GM19035 (cell line): ENCODE measurements around the gene B4GALT5.

Experiments used
- ATAC-seq: cut with Tn5 transposase; IDR thresholded peaks from one replicate; pipeline ENCODE4 v1.9.1; 2021; ENCODE audit not compliant: unreplicated experiment

B4GALT5 gene

DNA sequence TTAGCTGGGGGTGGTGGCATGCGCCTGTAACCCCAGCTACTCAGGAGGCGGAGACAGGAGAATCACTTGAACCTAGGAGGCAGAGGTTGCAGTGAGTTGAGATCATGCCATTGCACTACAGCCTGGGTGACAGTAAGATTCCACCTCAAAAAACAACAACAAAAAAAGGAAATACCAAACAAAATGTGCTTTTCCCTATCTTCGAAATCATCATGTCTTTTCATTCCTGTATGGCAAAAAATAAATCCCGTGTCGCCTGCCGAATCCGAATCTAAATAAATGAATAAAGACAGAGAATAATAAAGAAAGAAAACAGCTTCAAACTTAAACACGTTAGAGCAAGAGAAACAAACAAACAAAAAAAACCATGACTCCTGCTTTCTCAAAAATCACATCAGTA, 11.8 kb downstream of the B4GALT5 start:
- ATAC-seq, result no peak

DNA sequence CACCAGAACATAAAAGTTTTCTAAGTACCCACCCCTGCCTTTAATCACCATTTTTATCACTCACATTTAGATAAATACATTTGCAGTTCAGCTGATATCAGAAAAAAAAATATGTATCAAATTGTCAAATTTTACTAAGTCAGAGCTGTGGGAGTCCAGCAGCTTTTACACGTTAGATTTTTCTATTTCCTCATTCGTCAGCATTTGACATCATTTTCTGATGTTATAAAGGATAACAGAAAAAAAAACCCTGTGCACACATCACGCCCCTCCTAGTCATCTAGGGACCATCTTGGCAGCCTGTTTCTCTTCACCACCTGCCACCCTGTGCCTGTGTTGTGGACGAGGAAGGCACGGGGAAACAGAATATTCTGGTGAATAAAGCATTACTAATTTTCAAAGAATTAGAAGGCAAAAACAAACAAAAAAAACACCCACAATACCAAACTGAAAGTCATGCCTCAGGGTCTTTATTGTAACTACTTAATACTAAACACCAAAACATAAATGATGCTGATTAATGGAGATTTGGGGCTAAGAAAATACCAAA, 12.4 kb downstream of the B4GALT5 start:
- ATAC-seq, result no peak

DNA sequence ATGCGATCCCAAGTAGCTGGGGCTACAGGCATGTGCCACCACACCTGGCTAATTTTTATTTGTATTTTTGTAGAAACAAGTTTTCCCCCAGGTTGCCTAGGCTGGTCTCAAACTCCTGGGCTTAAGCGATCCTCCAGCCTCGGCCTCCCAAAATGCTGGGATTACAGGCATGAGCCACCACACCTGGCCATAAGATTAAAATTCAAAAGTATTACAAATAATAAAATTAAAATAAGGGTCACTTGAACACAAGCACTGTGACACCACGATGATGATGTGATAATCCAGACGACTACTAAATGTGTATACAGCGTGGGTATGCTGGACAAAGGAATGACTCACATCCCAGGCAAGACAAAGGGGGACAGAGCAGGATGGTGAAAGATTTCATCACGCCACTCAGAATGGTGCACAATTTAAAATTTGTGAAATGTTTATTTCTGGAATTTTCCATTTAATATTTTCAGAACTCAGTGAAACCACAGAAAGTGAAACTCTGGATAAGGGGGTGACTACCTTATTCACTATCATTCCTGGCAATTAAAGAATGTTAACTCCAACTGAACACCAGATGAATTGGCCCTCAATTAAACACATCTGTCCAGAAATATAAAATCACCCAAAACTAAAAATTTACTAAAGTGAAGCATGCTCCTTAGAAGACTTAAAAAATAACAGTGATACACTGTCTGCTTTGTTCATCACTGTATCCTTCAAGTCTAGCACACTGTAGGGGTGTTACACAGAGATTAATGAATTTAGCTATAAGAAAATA, 13.1 kb downstream of the B4GALT5 start:
- ATAC-seq, result no peak

DNA sequence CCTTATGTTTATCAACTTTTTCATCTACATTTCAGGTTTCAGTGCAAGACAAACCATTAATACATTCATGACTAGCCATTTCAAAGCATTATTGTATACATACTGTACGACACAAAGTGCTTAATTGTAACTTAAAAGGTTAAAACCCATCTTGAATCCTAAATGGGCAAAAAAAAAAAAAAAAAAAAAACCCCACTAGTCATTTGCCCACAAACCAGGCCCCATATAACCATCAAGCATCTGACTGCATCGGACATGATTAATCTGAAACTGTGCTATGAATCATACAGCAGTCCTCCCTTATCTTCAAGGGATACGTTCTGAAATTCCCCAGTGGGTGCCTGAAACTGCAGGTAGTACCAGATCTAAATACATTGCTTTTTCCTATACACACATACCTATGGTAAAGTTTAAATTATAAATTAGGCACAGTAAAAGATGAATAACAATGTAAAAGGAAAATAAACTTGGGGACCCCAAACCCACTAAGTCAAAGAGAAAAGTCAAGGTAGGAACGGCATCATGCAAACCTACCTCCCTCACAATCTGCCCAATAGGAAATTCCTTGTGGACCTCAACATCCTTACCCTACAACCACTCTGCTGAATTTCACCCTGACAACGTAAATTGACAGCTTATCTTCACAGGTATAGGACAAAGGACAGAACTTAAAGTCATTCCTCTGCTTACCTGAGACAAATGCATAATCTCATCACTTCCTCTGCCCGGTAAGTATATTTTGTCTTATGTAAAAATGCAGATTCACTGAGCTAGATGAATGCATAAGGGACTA, 14.3 kb downstream of the B4GALT5 start:
- peak; percentile 80 for ATAC-seq

DNA sequence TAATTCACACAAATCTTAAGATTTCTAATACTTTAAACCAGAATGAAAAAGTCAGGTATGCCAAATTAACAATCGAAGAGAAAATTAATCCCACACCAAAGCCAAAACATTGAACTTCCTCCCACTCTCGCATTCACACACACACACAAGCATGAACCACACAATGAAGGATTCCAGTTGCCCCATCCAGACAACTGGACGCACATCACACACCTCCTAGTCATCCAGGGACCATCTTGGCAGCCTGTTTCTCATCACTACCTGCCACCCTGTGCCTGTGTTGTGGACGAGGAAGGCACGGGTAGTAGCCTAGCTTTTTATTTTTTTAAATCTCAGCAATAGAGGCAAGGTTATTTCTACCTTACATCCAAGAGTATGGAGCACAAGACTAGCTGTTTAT, 15.2 kb downstream of the B4GALT5 start:
- ATAC-seq, result no peak

DNA sequence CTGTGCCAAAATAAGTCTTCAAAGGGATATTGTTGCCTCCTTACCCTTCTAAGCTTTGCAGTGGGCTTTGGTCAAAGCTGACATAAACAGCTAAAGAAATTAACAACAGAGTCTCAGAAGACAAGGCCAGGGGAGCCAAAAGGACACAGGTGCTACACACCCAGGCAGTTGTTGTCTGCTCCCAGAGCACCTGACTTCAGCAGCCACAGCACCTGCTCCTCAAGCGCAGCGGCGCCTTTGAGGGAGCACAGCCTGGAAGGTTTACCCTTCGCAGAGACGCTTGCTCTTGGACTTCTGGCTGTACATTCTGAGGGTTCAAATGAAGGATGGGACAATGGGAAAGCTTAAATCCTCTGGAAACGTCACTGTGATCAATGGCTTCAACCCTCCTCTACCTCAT, 16.6 kb downstream of the B4GALT5 start:
- no peak for ATAC-seq

DNA sequence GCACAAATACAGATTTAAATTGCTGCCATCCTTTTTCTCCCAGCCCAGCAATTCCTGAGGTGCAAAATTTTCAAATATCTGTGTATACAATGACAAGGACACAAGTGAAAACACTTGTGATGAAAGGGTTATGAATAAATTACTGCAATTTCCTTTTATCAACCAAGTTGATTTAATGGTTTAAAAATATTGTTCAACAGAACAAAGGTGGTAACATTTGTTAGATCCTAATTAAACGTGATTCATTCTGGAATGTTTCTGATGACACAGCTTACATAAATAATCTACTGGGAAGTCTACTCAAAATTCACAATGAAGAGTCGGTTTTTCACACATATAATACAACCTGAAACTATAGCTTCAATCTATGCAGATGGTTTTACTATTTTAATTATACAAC, 17.1 kb downstream of the B4GALT5 start:
- no peak for ATAC-seq

DNA sequence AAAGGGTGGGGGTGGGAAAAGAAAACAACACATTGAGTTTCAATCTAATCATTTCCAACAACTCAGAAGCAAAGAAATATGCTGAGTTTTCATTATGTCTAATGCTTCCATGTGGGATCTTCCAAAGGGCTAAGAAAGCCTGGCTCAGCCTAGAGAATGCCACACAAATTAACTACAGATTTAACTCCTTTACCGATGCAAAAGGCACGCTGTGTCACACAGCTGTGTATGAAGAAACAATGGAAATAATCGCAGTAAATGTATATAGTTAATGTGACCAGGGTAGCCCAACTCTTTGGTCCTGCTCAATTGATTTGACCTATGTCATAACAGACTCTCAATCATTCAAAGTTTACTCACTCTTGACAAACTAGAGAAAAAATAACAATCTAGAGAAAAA, 17.8 kb downstream of the B4GALT5 start:
- no peak for ATAC-seq

DNA sequence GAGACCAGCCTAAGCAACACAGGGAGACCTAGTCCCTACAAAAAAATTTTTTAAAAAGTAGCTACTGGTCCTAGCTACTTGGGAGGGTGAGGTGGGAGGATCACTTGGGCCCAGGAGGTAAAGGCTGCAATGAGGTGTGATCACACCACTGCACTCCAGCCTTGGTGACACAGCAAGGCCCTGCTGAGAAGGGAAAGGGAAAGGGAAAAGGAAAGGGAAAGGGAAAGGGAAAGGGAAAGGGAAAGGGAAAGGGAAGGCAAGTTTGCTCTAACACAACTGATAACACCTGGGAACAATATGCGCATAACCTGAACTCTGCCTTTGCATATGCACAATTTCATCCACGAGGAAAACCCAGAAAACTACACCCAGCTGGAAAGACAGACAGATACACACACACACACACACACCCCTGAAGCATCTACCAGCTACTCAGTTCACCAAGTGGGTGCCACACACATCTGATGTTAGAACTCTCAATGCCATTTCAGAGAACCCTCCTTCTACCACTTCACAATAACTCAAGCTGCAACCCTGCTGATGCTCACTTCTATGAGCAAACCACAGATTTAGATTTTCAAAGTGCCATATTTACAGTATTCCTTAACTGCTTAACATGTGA, 19.1 kb downstream of the B4GALT5 start:
- no peak for ATAC-seq

DNA sequence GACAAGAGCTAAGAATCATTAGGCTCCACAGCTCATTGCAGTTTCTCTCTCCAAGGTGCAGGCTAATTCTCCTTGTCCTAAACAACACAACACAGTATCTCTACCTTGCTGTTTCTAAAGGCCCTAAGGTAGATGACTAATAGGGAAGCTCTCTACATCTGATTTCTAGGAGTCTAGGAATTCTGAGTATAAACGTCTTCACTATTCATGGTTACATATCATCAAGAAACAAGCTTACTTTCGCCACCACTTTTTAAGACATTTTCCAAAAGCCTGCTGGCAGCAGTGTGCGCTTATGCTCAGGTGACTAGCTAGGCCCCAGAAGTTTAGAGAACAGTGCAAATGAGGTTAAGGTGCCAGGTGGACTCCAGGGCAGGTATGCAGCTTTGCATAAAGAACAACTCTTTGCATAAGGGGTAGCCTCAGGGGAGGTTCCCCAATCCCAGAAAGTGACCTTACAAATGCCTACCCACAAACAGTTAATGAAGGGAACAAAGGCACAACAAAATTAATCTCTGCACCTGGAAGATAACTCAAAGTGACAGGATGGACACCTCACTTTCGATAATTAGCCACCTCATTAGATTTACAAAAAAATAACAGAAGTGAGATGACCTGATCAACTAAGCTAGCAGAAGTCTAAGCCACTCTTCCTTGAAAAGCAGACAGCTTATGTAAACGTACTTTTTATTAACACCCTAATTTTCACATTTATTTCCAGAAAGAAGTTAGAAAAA, 20.1 kb downstream of the B4GALT5 start:
- ATAC-seq, result no peak

DNA sequence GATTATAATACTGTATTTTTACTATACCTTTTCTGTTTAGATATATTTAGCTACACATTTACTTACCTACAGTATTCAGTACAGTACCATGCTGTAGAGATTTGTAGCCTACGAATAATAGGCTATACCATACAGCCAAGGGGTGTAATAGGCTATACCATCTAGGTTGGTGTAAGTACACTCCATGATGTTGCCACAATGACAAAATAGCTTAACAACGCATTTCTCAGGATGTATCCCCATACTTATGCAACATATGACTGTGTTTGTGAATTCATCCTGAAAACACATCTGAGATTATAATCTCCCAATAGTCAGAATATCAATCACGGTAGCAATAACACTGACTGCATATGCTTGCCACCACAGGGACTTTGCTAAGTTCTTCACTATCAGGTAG, 20.7 kb downstream of the B4GALT5 start:
- ATAC-seq, result no peak

DNA sequence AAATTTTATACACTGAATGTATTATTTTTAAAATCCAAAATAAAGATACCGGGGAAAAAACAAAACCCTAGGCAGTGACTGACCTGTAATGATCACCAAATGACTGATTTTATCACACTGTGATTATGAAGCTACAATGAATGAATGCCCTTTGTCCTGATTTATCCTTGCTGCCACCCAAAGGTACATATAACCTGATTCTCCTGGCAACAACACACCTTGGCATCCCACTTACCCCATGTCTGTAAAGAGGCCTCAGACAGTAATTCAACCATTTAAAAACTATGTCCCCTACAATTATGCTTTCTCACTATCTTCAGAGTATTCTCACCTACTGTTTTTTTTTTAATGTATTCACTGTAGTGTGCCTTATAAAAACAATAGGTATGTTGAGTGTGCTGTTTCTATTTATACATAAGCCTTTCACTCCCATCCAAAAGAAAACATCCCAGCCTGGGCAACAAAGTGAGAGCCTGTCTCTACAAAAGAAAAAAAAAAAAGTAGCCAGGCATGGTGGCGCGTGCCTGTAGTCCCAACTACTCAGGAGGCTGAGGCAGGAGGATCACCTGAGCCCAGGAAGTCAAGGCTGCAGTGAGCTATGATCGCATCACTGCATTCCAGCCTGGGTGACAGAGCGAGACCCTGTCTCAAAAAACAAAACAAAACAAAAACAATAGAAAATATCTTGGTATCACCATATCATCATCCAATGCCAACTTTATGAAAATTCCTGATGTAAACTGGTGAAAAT, 21.7 kb downstream of the B4GALT5 start:
- no peak for ATAC-seq

DNA sequence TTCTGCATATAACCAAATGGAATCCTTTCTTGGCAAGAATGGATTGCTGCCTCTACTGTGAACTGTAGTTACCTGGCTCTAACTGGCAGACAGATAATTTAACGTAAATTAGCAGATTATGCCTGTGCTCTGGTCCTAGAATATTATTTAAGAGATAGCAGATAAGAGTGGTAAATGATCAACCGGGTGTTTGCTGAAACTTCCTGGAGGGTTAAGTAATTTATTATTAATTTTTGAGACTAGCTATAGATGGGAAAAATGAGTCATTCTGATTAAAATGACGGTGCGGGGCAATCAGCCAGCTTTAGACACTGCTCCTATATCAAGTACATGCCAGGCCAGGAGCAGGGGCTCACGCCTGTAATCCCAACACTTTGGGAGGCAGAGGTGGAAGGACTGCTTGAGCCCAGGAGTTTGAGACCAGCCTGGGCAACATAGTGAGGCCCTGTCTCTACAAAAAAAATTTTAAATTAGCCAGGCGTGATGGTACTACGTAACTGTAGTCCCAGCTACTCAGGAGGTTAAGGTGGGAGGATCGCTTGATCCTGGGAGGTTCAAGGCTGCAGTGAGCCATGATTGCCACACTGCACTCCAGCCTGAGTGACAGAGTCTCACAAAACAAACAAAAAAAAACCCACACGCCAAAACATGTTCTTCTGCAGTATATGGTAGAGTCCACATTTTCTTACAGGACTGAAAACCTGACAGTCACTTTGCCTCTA, 22.6 kb downstream of the B4GALT5 start:
- no peak for ATAC-seq

DNA sequence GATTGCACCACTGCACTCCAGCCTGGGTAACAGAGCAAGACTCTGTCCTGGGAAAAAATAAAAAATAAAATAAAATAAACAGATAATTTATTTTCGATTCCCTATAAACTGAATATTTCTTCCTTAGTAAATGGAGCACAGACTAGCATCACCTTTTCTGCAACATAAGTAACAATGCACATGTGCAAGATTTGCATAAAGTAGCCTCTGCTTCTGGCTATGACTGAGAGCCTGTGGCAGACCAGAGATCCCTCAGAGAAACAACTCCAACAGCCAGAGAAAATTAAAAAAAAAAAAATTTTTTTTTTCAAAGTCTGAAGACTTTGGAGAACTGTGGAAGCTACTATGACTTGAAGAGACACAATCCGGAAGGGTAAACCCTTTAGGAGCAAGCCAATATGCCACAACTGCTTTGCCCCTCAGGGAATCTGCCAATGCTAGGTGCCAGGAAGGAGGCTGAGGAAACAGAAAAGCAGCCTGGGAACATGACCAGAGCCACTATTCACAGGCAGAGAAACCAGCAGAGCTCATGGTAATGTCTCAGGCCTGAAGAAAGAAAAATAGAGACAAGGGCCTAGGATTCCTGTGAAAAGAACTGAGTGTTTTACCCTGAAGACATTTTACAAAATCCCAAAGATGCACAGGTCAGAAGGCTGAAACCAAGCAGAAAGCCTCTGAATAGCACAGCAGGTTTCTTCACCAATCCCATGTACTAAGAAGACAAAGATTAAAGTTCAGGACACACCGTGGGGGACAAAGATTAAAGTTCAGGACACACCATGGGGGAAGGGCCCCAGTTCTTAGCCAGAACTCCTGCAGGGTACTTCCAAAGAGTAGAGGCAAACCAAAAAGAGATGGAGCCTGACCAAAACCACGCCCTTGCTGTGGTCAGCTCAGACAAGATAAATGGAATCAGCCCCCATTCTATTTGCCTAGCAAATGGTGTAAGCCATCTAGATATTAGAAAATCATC, 25.8 kb downstream of the B4GALT5 start:
- ATAC-seq, result peak; percentile 48

DNA sequence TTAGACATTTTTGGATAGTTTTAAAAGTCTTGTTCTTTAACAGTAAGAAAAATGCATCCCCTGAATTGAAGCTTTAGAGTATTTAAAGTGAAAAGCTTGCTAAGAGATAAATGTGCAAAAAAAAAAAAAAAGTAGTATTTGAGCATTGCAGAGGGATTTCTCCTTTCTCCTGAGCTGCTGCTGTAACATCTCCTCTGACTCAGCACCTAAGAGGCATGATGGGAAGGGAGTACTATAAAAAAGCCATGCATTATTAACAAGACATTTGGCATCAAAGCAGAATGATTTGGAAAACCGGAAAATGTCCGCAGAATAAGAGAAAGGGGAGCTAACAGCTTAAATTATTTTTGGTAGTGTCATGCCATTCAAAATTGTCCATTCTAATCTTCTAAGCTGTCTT, 27.9 kb downstream of the B4GALT5 start:
- ATAC-seq, result no peak

DNA sequence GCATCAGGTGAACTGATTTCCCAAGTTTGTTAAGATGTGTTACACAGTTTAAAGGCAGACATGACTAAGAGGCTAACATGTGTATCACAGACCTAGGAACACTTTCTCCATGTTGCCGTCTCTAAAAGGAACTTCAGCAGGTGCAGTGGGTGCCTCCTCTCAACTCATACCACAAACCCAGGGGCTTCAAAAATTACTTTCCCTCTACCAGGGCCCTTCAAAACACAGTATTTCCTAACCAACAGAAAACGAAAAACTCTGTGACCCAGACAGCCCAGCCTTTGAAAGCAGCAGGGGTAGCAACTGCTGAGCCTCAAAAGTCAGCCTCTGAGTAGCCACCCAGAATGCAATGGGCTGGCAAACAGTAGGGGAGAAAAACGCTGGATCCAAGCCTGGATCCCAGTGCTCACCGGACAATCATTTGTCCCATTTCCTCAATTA, 28.5 kb downstream of the B4GALT5 start:
- ATAC-seq, result no peak

DNA sequence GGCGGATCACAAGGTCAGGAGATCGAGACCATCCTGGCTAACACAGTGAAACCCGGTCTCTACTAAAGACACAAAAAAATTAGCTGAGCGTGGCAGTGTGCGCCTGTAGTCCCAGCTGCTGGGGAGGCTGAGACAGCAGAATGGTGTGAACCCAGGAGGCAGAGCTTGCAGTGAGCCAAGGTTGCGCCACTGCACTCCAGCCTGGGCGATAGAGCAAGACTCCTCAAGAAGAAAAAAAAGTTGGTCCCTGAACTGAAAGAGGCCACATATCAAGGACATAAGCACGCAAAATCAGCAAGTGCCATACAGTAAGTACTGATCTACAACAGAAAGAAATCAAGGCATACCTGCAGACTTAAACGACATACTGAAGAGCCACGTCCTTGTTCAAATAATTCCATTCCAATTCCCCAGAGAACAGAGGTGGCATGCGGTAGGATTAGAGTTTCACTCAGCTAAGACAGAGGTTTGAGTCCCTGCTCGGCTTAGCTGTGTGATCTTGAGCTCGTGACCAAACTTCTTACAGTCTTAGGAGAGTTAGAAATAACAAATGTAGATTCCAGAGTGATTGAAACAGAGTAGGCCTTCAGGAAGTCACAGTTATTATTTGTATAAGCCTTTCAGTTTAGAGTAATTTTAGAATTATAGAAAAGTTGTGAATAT, 29.2 kb downstream of the B4GALT5 start:
- ATAC-seq, result no peak

DNA sequence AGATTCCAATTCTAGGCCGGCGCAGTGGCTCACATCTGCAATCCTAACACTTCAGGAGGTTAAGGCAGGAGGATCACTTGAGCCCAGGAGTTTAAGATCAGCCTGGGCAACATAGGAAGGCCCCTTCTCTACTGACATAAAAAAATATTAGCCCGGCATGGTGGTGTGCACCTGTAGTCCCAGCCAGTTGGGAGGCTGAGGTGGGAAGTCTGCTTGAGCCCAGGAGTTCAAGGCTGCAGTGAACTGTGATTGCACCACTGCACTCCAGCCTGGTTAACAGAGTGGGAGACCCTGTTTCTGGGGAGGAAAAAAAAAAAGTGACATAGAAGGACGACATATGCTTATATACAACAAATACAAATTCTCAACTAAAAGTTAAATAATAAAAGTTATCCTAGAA, 30.9 kb downstream of the B4GALT5 start:
- ATAC-seq, result no peak
